OCI-LY7 (cell line): Measurements from ENCODE around the gene CD55. TPM values are rescaled to one million over a fixed set of nuclear protein-coding genes. Genes with fewer than 3 reads are reported as not detected.

ENCODE experiments used
- BruUV-seq: library from RNA; stranded (reverse); fragments of 400-500 nt; replicated peaks from 2 replicates; lab custom pipeline; 2021; lab: Mats Ljungman, UMichigan
- CTCF ChIA-PET: fragments of 300-600 bp; sonication (Branson Sonifier 250); formaldehyde crosslinking; loops from one replicate; lab custom pipeline; 2022; ENCODE audit warnings: antibody characterized with exemption; ENCODE audit not compliant: unreplicated experiment; lab: Charles Lee
- POLR2A ChIA-PET: fragments of 300-600 bp; sonication (Branson Sonifier 250); formaldehyde crosslinking; loops from one replicate; lab custom pipeline; 2022; ENCODE audit warnings: antibody characterized with exemption; lab: Charles Lee
- DNase-seq: peaks from one replicate; pipeline ENCODE4 v3.0.0-alpha.2; 2015; ENCODE audit warnings: low spot score
- H2AFZ ChIP-seq: fragments of 200-600 bp; sonication (generic), shearing (Covaris generic); 2 replicates; pipeline ENCODE4 v1.6.1; 2014; ENCODE audit warnings: mild to moderate bottlenecking, antibody characterized with exemption, low read length, moderate library complexity
- H3K27ac ChIP-seq: fragments of 200-600 bp; sonication (generic); 2 replicates; pipeline ENCODE4 v1.5.1; 2014; ENCODE audit warnings: mixed run types, low read depth, mild to moderate bottlenecking, moderate library complexity, low read length, inconsistent platforms; ENCODE audit not compliant: poor library complexity, severe bottlenecking
- H3K36me3 ChIP-seq: fragments of 200-600 bp; sonication (generic); 2 replicates; pipeline ENCODE4 v1.6.1; 2014; ENCODE audit warnings: mild to moderate bottlenecking, antibody characterized with exemption, low read length, moderate library complexity, mixed read lengths; ENCODE audit not compliant: insufficient read depth
- H3K4me1 ChIP-seq: fragments of 200-600 bp; sonication (generic); 2 replicates; pipeline ENCODE4 v1.5.1; 2014; ENCODE audit warnings: mild to moderate bottlenecking, low read length; ENCODE audit not compliant: insufficient read depth, poor library complexity, severe bottlenecking
- H3K4me2 ChIP-seq: fragments of 200-600 bp; sonication (generic); 2 replicates; pipeline ENCODE4 v1.6.1; 2014; ENCODE audit warnings: mild to moderate bottlenecking, low read length
- H3K4me3 ChIP-seq: fragments of 200-600 bp; sonication (generic); 2 replicates; pipeline ENCODE4 v1.5.1; 2014; ENCODE audit warnings: mild to moderate bottlenecking, low read depth, low read length; ENCODE audit not compliant: poor library complexity, severe bottlenecking
- H3K79me2 ChIP-seq: fragments of 200-600 bp; sonication (generic); 2 replicates; pipeline ENCODE4 v1.6.1; 2016; ENCODE audit warnings: low read depth, mild to moderate bottlenecking, low read length, moderate library complexity, mixed read lengths; ENCODE audit not compliant: insufficient read depth
- H3K9me2 ChIP-seq: fragments of 200-600 bp; sonication (generic); 2 replicates; pipeline ENCODE4 v1.6.1; 2016; ENCODE audit warnings: mild to moderate bottlenecking, low read length, mixed read lengths; ENCODE audit not compliant: insufficient read depth
- H3K9me3 ChIP-seq: fragments of 200-600 bp; sonication (generic); 2 replicates; pipeline ENCODE4 v1.6.1; 2014; ENCODE audit warnings: mild to moderate bottlenecking, mixed run types, low read length, mixed read lengths
- H4K20me1 ChIP-seq: fragments of 200-600 bp; sonication (generic); 2 replicates; pipeline ENCODE4 v1.6.1; 2014; ENCODE audit warnings: mild to moderate bottlenecking, antibody characterized with exemption, low read length, moderate library complexity, mixed read lengths; ENCODE audit not compliant: insufficient read depth
- EZH2phosphoT487 ChIP-seq: fragments of 200-600 bp; sonication (generic); IDR thresholded peaks from 2 replicates; pipeline ENCODE4 v1.6.1; 2018; ENCODE audit warnings: low read depth, borderline replicate concordance, mild to moderate bottlenecking, mixed run types, antibody characterized with exemption, low read length, moderate library complexity, mixed read lengths
- intact Hi-C: fragments of 100-400 bp; cut with micrococcal nuclease; formaldehyde crosslinking; loops from one replicate; pipeline ENCODE4 v1.10.0; 2022; ENCODE audit not compliant: unreplicated experiment
- total RNA-seq, 2 experiments: library from RNA; depleted of rRNA in 1 of 2; stranded (reverse); fragments of >200 nt in 1 of 2; shearing (Covaris generic) in 1 of 2; gene quantifications; 2 replicates each; pipeline ENCODE4 v1.2.3, GENCODE V29; 2014 to 2022
- TF ChIP-seq, protein P1 (sequence below): fragments of 200-600 bp; sonication (generic); conservative IDR thresholded peaks from 2 replicates; pipeline ENCODE4 v1.5.1; 2014; ENCODE audit warnings: mild to moderate bottlenecking, antibody characterized with exemption, low read length, moderate library complexity, mixed read lengths

CD55 gene
- total RNA-seq, 2 experiments from 2014 or later = 20.0 to 28.1 TPM

DNA sequence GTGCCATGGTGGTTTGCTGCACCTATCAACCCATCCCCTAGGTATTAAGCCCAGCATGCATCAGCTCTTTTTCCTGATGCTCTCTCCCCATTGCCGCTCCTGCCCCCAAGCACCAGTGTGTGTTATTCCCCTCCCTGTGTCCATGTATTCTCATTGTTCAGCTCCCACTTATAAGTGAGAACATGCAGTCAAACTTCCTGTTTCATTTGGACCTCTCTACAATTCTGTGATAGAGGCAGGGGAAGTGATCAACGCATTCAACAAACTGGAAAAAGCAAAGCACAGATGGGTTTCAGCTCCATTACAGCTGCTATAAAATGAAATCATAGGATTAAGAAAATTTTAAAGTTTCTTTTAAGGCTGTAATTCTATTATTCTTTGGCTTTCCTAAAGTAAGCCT lies 23.3 kb upstream of the CD55 start:
- CTCF ChIA-PET = interaction anchor here (0.6 kb wide), 1 partner anchor 20 kb away, joined by 3 read pairs; no protein-coding TSS in a partner anchor
- Histone ChIP-seq H3K79me2 (no peaks in the 10 kb centered on the region), H3K27ac (no peak overlapping the region), H3K4me2 (no peak overlapping the region), H2AFZ (no peak overlapping the region), H3K9me3 (no peaks in the 10 kb centered on the region), H4K20me1 (no peaks in the 10 kb centered on the region), H3K4me3 (no peak overlapping the region), H3K4me1 (no peaks in the 10 kb centered on the region), H3K9me2 (no peaks in the 10 kb centered on the region), H3K36me3 (no peaks in the 10 kb centered on the region)
- no peak for TF ChIP-seq EZH2phosphoT487
- TF ChIP-seq, protein P1, sequence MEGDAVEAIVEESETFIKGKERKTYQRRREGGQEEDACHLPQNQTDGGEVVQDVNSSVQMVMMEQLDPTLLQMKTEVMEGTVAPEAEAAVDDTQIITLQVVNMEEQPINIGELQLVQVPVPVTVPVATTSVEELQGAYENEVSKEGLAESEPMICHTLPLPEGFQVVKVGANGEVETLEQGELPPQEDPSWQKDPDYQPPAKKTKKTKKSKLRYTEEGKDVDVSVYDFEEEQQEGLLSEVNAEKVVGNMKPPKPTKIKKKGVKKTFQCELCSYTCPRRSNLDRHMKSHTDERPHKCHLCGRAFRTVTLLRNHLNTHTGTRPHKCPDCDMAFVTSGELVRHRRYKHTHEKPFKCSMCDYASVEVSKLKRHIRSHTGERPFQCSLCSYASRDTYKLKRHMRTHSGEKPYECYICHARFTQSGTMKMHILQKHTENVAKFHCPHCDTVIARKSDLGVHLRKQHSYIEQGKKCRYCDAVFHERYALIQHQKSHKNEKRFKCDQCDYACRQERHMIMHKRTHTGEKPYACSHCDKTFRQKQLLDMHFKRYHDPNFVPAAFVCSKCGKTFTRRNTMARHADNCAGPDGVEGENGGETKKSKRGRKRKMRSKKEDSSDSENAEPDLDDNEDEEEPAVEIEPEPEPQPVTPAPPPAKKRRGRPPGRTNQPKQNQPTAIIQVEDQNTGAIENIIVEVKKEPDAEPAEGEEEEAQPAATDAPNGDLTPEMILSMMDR = no peak
- POLR2A ChIA-PET = interaction anchor here (0.6 to 1.1 kb wide), 2 partner anchors 9 to 109 kb away, joined by 3 to 8 read pairs; no protein-coding TSS in a partner anchor
- BruUV-seq = no TSS peak
- intact Hi-C loops = no loop called here
- no peak for DNase-seq

DNA sequence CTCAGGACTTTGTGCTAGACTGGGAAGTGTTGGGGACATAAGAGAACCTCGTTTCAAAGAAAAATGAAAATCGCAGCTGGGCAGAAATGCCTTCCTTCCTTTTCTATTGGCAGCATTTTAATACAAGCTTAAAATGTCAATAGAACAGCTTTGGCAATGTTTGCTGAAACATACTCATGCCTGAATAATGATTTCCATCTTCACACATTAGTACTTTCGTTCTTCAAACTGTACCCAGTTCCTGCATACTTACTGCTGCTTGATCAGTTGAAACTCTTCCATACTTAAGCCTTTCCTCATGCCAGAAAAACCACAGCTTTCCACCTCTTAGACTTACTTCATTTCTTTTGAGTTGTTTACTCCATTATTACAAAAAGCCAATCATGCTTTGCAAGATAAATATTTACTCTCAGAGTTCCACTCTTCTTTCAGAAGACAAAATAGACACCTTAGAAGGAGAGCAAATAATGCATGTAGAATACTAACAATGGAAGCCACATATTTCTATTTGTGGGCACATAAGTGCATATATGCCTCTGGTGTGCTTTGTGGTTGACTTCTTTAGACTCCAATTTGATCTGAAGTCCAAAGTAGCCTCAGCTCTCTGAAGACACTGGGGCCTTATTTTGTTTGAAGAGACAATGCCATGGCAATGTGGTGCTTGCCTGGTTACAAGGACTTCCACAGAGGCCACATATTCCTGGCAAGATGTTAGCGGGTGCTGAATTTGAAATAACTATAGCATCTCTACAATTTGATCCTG lies 22.7 kb upstream of the CD55 start:
- H3K9me2 ChIP-seq = no peaks in the 10 kb centered on the region
- ChIA-PET POLR2A (no interaction called here), CTCF (interaction anchor here (0.6 kb wide), 1 partner anchor 19 kb away, joined by 3 read pairs; no protein-coding TSS in a partner anchor)
- H3K4me3 ChIP-seq = no peak overlapping the region
- intact Hi-C loops = no loop called here
- H3K4me2 ChIP-seq = no peak overlapping the region
- no peak for DNase-seq
- H3K4me1 ChIP-seq = no peaks in the 10 kb centered on the region
- no TSS peak for BruUV-seq
- H2AFZ ChIP-seq = no peak overlapping the region
- no peaks in the 10 kb centered on the region for H3K36me3 ChIP-seq
- no peaks in the 10 kb centered on the region for H3K79me2 ChIP-seq
- TF ChIP-seq, protein P1 = no peak
- no peak for TF ChIP-seq EZH2phosphoT487
- H3K27ac ChIP-seq = no peak overlapping the region
- H4K20me1 ChIP-seq = no peaks in the 10 kb centered on the region
- H3K9me3 ChIP-seq = no peaks in the 10 kb centered on the region

DNA sequence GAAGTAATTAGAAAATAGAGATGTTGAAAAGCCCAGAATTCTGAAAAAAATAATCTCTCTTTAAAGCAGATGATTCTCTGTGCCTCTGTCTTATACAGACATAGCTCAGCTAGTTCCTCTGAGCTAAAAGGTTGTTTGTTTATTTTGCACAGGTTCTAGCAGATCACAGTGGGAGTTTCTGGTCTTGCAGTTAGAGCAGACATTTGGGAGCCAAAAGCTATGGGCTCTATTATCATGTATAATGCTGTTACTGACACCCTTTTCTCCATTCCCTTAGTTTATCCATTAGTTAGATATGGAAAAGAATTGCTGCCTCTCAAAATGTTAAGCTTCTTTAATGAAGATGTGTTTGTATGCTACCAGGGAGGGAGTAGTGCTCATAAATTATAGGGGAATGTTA lies 20.5 kb upstream of the CD55 start:
- Histone ChIP-seq H3K36me3 (no peaks in the 10 kb centered on the region), H3K4me2 (no peak overlapping the region), H3K9me3 (no peaks in the 10 kb centered on the region), H2AFZ (no peak overlapping the region), H3K27ac (no peak overlapping the region), H4K20me1 (no peaks in the 10 kb centered on the region), H3K4me3 (no peak overlapping the region), H3K4me1 (no peaks in the 10 kb centered on the region), H3K79me2 (no peaks in the 10 kb centered on the region), H3K9me2 (no peaks in the 10 kb centered on the region)
- TF ChIP-seq, protein P1 = no peak
- TF ChIP-seq EZH2phosphoT487 = no peak
- no peak for DNase-seq
- BruUV-seq = no TSS peak
- ChIA-PET POLR2A (interaction anchor here (1.0 kb wide), 1 partner anchor 13 kb away, joined by 3 read pairs; no protein-coding TSS in a partner anchor), CTCF (no interaction called here)
- intact Hi-C loops = no loop called here
